Gastroesophageal sphincter (tissue), 3 donors: ENCODE data around the gene SNX32.

Source experiments
- CTCF ChIP-seq, 4 experiments: fragments of 200-600 bp in 2 of 4; fragments of 450-650 bp in 2 of 4; sonication (generic) in 1 of 4; IDR thresholded peaks; one replicate each; pipeline ENCODE4 v1.5.1; 2017 to 2019; ENCODE audit warnings: antibody characterized with exemption in 4 of 4, mild to moderate bottlenecking in 2 of 4, moderate library complexity in 2 of 4
- POLR2A ChIP-seq, 2 donors: fragments of 450-650 bp; IDR thresholded peaks; one replicate each; pipeline ENCODE4 v1.6.1; 2017; ENCODE audit warnings: antibody characterized with exemption in 2 of 2, mild to moderate bottlenecking in 2 of 2, moderate library complexity in 1 of 2
- POLR2AphosphoS5 ChIP-seq: sonication (generic); formaldehyde crosslinking; IDR thresholded peaks from one replicate; pipeline ENCODE4 v1.6.1; 2017; ENCODE audit warnings: antibody characterized with exemption

- TF ChIP-seq CTCF (IDR thresholded peaks at IDR 0.05) (no peak), POLR2A (IDR thresholded peaks at IDR 0.05) (no peak), POLR2AphosphoS5 (no peak)
Observed at GRCh38 chr11:65814986-65815565, 18.7 kb upstream of the SNX32 start.
